CD4-positive, CD25-positive, alpha-beta regulatory T cell (primary cell): Measurements from ENCODE around the gene CRB1. TPM values are rescaled to one million over a fixed set of nuclear protein-coding genes. Genes with fewer than 3 reads are reported as not detected.

Source experiments
- ATAC-seq, 2 donors: fragments of 150-1000 bp; cut with Tn5 transposase; one replicate each; pipeline ENCODE4 v1.10.0; 2021; ENCODE audit warnings: low read depth in 2 of 2, moderate number of reproducible peaks in 2 of 2, moderate library complexity in 1 of 2
- DNase-seq, 3 donors: peaks; one replicate each; pipeline versions ENCODE4 v3.0.0 to v3.0.0-alpha.2; 2012 to 2022; ENCODE audit warnings: mixed read lengths in 1 of 3
- H3K27ac ChIP-seq: one replicate; pipeline ENCODE4 v1.7.0; 2013; ENCODE audit warnings: mild to moderate bottlenecking, low read length; ENCODE audit not compliant: insufficient read depth, poor library complexity, severe bottlenecking
- H3K27me3 ChIP-seq: one replicate; pipeline ENCODE4 v1.7.0; 2013; ENCODE audit warnings: low read length; ENCODE audit not compliant: control insufficient read depth, insufficient read depth
- H3K36me3 ChIP-seq: one replicate; pipeline ENCODE4 v1.7.0; 2013; ENCODE audit warnings: mild to moderate bottlenecking, low read length, moderate library complexity; ENCODE audit not compliant: control insufficient read depth, insufficient read depth
- H3K4me1 ChIP-seq: 2 replicates; pipeline ENCODE4 v1.7.0; 2013; ENCODE audit warnings: mild to moderate bottlenecking, low read length; ENCODE audit not compliant: insufficient read depth, control insufficient read depth, poor library complexity, severe bottlenecking
- H3K4me3 ChIP-seq: one replicate; pipeline ENCODE4 v1.7.0; 2013; ENCODE audit warnings: low read depth, mild to moderate bottlenecking, low read length, moderate library complexity
- H3K9me3 ChIP-seq, 2 experiments: 1 replicate in 1 of 2; 2 replicates in 1 of 2; pipeline ENCODE4 v1.7.0; 2013; ENCODE audit warnings: low read length in 2 of 2, mild to moderate bottlenecking in 1 of 2, moderate library complexity in 1 of 2; ENCODE audit not compliant: control insufficient read depth in 2 of 2
- H3K27ac Mint-ChIP-seq, 3 donors: one replicate each; pipeline ENCODE4 v1.8.0; 2020 to 2022; ENCODE audit warnings: mild to moderate bottlenecking in 3 of 3, mixed read lengths in 3 of 3, moderate library complexity in 2 of 3
- H3K27me3 Mint-ChIP-seq: one replicate; pipeline ENCODE4 v1.8.0; 2022; ENCODE audit warnings: mild to moderate bottlenecking, mixed read lengths
- H3K36me3 Mint-ChIP-seq: one replicate; pipeline ENCODE4 v1.8.0; 2020; ENCODE audit warnings: mixed read lengths
- H3K4me1 Mint-ChIP-seq, 4 donors: one replicate each; pipeline ENCODE4 v1.8.0; 2020 to 2022; ENCODE audit warnings: mixed read lengths in 4 of 4, mild to moderate bottlenecking in 1 of 4
- H3K4me3 Mint-ChIP-seq, 4 donors: one replicate each; pipeline ENCODE4 v1.8.0; 2020 to 2022; ENCODE audit warnings: mild to moderate bottlenecking in 4 of 4, mixed read lengths in 4 of 4, moderate library complexity in 3 of 4
- H3K9me3 Mint-ChIP-seq, 7 donors: one replicate each; pipeline ENCODE4 v1.8.0; 2020 to 2022; ENCODE audit warnings: mixed read lengths in 7 of 7, mild to moderate bottlenecking in 3 of 7, moderate library complexity in 2 of 7
- polyA plus RNA-seq, 4 donors: library from polyadenylated mRNA; unstranded; fragments of 300-500 nt; fragmentation: Illumina TruSeq; gene quantifications; one replicate each; pipeline ENCODE4 v1.2.3, GENCODE V29; 2021
- total RNA-seq: library from RNA; stranded (reverse); gene quantifications from one replicate; pipeline ENCODE4 v1.2.3, GENCODE V29; 2022

Gene CRB1
- total and polyA plus RNA-seq, 5 donors from 2014 or later = not detected

- Histone ChIP-seq H3K4me1 (no peaks in the 10 kb centered on the region), H3K27ac (no peak overlapping the region)
- ATAC-seq = no peak
Measured at GRCh38 chr1:197519741-197520334, 251.8 kb downstream of the CRB1 start.

DNA sequence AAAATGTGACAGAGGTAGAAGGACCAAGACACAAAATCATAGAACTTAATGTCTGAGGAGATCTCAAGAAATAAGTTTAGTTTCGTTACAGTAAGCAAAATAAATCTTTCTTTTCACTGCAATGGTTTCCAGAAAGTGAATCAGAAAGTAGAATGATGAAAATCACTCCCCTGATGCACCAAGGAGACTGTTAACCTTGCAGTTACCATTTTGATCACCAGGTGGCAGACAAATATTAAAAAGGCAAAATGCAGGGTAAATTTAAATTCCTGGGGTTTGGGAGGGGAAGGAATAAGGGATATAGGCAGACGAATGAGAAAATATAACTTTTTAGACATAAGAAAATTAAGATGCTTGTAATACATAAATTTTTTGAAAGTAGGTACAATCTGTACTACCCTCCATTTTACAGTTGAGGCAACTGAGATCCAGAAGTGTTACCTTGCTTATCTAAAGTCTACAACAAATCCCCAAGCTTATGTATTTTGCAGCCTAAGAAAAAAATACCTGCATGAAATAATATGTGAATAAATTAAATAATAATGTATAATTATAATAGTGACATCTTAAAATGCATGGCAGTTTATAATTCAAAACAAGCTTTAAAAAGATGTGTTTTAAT, 253.2 kb downstream of the CRB1 start:
- ATAC-seq (no peak), DNase-seq (peak in 2 of 3 donors; percentile 29 to 62)
- H3K4me1 ChIP-seq = no peaks in the 10 kb centered on the region
- Mint-ChIP-seq H3K27me3 (no peaks in the 10 kb centered on the region), H3K9me3 (no peaks in the 10 kb centered on the region), H3K36me3 (peaks cover 6% of the 10 kb centered on the region), H3K27ac (peak overlapping the region in 1 of 3 donors; percentile 19), H3K4me3 (no peak overlapping the region), H3K4me1 (peaks cover 0 to 15% (median 10%) of the 10 kb centered on the region in 4 donors)
- H3K27ac ChIP-seq = no peak overlapping the region
- H3K36me3 ChIP-seq = peaks cover 1% of the 10 kb centered on the region
- no peak overlapping the region for H3K4me3 ChIP-seq
- no peaks in the 10 kb centered on the region for H3K27me3 ChIP-seq
- H3K9me3 ChIP-seq = no peaks in the 10 kb centered on the region

More at GRCh38 chr1:197519741-197520334, 251.8 kb downstream of the CRB1 start:
- H3K4me3 Mint-ChIP-seq = no peak overlapping the region
- Histone ChIP-seq H3K4me3 (no peak overlapping the region), H3K9me3 (no peaks in the 10 kb centered on the region), H3K36me3 (peaks cover 1% of the 10 kb centered on the region), H3K27me3 (no peaks in the 10 kb centered on the region)
- no peak overlapping the region for H3K27ac Mint-ChIP-seq
- no peaks in the 10 kb centered on the region for H3K9me3 Mint-ChIP-seq
- H3K36me3 Mint-ChIP-seq = peaks cover 6% of the 10 kb centered on the region
- DNase-seq = peak in 1 of 3 donors; percentile 38
- no peaks in the 10 kb centered on the region for H3K27me3 Mint-ChIP-seq
- H3K4me1 Mint-ChIP-seq = peaks cover 0 to 15% (median 10%) of the 10 kb centered on the region in 4 donors

- Mint-ChIP-seq H3K4me1 (peaks cover 0 to 7% (median 0%) of the 10 kb centered on the region in 4 donors), H3K4me3 (no peak overlapping the region), H3K9me3 (no peaks in the 10 kb centered on the region), H3K36me3 (no peaks in the 10 kb centered on the region), H3K27me3 (no peaks in the 10 kb centered on the region), H3K27ac (no peak overlapping the region)
- Histone ChIP-seq H3K9me3 (no peaks in the 10 kb centered on the region), H3K27ac (no peak overlapping the region), H3K27me3 (no peaks in the 10 kb centered on the region), H3K4me3 (no peak overlapping the region), H3K4me1 (no peaks in the 10 kb centered on the region), H3K36me3 (no peaks in the 10 kb centered on the region)
- ATAC-seq (no peak), DNase-seq (peak in 2 of 3 donors; percentile 47 to 55)
Measured at GRCh38 chr1:197526736-197527371, 258.8 kb downstream of the CRB1 start.

Other genes starting within 250 kb of the CRB1 start
- gene F13B, start 201.0 kb upstream of the CRB1 start, total RNA-seq = not detected
- not detected for gene F13B, start 201.0 kb upstream of the CRB1 start, polyA plus RNA-seq
- gene ASPM, start 121.6 kb upstream of the CRB1 start, total RNA-seq = 3.2 TPM
- under 1 TPM; 0.37 to 0.88 (median 0.54) TPM for gene ASPM, start 121.6 kb upstream of the CRB1 start, polyA plus RNA-seq
- gene ZBTB41, start 67.0 kb upstream of the CRB1 start, total RNA-seq = 11.7 TPM
- 1 to 10 TPM; 2.4 to 3.7 (median 3.0) TPM for gene ZBTB41, start 67.0 kb upstream of the CRB1 start, polyA plus RNA-seq